Karpas-422 (cell line): ENCODE measurements around the gene PCDHGA11. TPM values are rescaled to one million over a fixed set of nuclear protein-coding genes. Genes with fewer than 3 reads are reported as not detected.
"Not testable (repeated sequence)": the region's sequence is repeated elsewhere in the genome, so short reads cannot be mapped to it uniquely, and the experiment has no call there.

Source experiments
- DNase-seq: peaks from one replicate; pipeline ENCODE4 v3.0.0-alpha.2; 2015
- H2AFZ ChIP-seq: fragments of 200-600 bp; sonication (generic); 2 replicates; pipeline ENCODE4 v1.6.1; 2014; ENCODE audit warnings: antibody characterized with exemption, low read length, mixed read lengths
- H3K27ac ChIP-seq: fragments of 200-600 bp; sonication (generic); 2 replicates; pipeline ENCODE4 v1.5.1; 2014; ENCODE audit warnings: mild to moderate bottlenecking, low read length, moderate library complexity
- H3K27me3 ChIP-seq: fragments of 200-600 bp; sonication (generic); 2 replicates; pipeline ENCODE4 v1.6.1; 2014; ENCODE audit warnings: low read length, mixed read lengths
- H3K36me3 ChIP-seq: fragments of 200-600 bp; sonication (generic); 2 replicates; pipeline ENCODE4 v1.6.1; 2014; ENCODE audit warnings: low read length, mixed read lengths; ENCODE audit not compliant: insufficient read depth
- H3K4me1 ChIP-seq: fragments of 200-600 bp; sonication (generic); 2 replicates; pipeline ENCODE4 v1.6.1; 2014; ENCODE audit warnings: mild to moderate bottlenecking, low read length, mixed read lengths
- H3K4me2 ChIP-seq: fragments of 200-600 bp; sonication (generic); 2 replicates; pipeline ENCODE4 v1.6.1; 2014; ENCODE audit warnings: low read length, low read depth, mild to moderate bottlenecking; ENCODE audit not compliant: poor library complexity, severe bottlenecking
- H3K4me3 ChIP-seq: fragments of 200-600 bp; sonication (generic); 2 replicates; pipeline ENCODE4 v1.5.1; 2014; ENCODE audit warnings: mild to moderate bottlenecking, antibody characterized with exemption, low read length, mixed read lengths
- H3K79me2 ChIP-seq: fragments of 200-600 bp; sonication (generic); 2 replicates; pipeline ENCODE4 v1.6.1; 2014; ENCODE audit warnings: mild to moderate bottlenecking, low read length, mixed read lengths
- H3K9ac ChIP-seq: fragments of 200-600 bp; sonication (generic); 2 replicates; pipeline ENCODE4 v1.6.0; 2014; ENCODE audit warnings: low read length
- H3K9me2 ChIP-seq: fragments of 200-600 bp; sonication (generic), shearing (Covaris generic); replicated peaks from 2 replicates; pipeline ENCODE4 v1.6.0; 2014; ENCODE audit warnings: mild to moderate bottlenecking, low read length, moderate library complexity; ENCODE audit not compliant: insufficient read depth
- H3K9me3 ChIP-seq: fragments of 300-700, 200-600 bp; sonication (generic); 2 replicates; pipeline ENCODE4 v1.6.1; 2014; ENCODE audit warnings: low read length, mixed read lengths
- H4K20me1 ChIP-seq: fragments of 200-600 bp; sonication (generic); 2 replicates; pipeline ENCODE4 v1.6.1; 2014; ENCODE audit warnings: mild to moderate bottlenecking, antibody characterized with exemption, low read length, low read depth; ENCODE audit not compliant: insufficient read depth
- total RNA-seq: library from RNA; depleted of rRNA; stranded (reverse); fragments of >200 nt; shearing (Covaris generic); gene quantifications from 2 replicates; pipeline ENCODE4 v1.2.3, GENCODE V29; 2014; ENCODE audit warnings: low replicate concordance

The PCDHGA11 gene
- total RNA-seq, 1 experiment from 2014 or later = 10.4 TPM

DNA sequence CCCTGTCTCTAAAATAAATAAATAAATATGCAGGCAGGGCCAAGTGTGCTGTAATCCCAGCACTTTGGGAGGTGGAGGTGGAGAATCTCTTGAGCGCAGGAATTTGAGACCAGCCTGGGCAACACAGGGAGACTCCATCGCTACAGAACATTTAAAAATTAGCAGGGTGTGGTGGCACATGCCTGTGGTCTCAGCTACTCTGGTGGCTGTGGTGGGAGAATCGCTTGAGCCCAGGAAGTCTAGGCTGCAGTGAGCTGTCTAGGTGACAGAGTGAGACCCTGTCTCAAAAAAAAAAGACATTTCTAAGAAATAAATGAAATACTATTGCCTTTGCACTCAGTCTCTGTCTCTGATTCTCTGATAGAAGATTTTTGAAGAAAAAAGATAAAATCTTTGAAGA, 9.3 kb upstream of the PCDHGA11 start:
- H3K36me3 ChIP-seq = peaks cover 25% of the 10 kb centered on the region
- H3K9me3 ChIP-seq = peaks cover 7% of the 10 kb centered on the region
- H3K79me2 ChIP-seq = peaks cover 23% of the 10 kb centered on the region
- H3K4me3 ChIP-seq = no peak overlapping the region
- no peaks in the 10 kb centered on the region for H3K27me3 ChIP-seq
- no peak overlapping the region for H3K9ac ChIP-seq
- no peak overlapping the region for H2AFZ ChIP-seq
- H3K4me1 ChIP-seq = peaks cover 3% of the 10 kb centered on the region; the same call in 1 of the 2 replicates
- H3K9me2 ChIP-seq = no peaks in the 10 kb centered on the region
- no peaks in the 10 kb centered on the region for H4K20me1 ChIP-seq
- H3K4me2 ChIP-seq = no peak overlapping the region
- 0 out of 2 replicates have a peak overlapping the region, but pooled peaks have one; percentile 18 for H3K27ac ChIP-seq
- DNase-seq = no peak

DNA sequence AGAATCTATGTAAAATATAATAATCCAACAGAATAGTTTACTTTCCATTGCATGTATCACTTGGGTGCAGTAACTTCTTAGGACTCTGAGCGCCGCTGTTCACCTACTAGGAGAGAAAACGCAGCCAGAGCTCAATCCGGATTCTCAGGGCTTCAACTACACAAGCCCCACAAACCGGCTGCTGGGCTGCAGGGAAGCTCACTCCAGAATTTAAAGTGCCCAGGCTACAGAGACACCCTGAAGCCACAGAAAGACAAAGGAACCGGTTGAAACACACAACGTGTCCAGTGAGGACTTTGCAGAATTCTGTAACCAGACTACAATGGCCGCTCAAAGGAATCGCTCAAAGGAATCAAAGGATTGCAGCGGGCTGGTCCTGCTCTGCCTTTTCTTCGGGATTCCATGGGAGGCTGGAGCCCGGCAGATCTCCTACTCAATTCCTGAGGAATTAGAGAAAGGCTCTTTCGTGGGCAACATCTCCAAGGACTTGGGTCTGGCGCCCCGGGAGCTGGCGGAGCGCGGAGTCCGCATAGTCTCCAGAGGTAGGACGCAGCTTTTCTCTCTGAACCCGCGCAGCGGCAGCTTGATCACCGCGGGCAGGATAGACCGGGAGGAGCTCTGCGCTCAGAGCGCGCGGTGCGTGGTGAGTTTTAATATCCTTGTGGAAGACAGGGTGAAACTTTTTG, 7.9 kb upstream of the PCDHGA11 start, which contains the start of gene PCDHGA10:
TSS of gene PCDHGA10 (plus strand) at position 134 of the 686 bp plus-strand sequence. CDS start at position 323, 189 bp downstream.
- Histone ChIP-seq H4K20me1 (no peaks in the 10 kb centered on the region), H3K9me3 (no peaks in the 10 kb centered on the region; the same call in 1 of the 2 replicates), H2AFZ (no peak within 1 kb of the TSS), H3K79me2 (peaks cover 13% of the 10 kb centered on the region), H3K36me3 (peaks cover 18% of the 10 kb centered on the region), H3K27me3 (no peaks in the 10 kb centered on the region), H3K27ac (0 out of 2 replicates have a peak within 1 kb of the TSS, but pooled peaks have one; percentile 18), H3K9me2 (no peaks in the 10 kb centered on the region), H3K4me3 (no peak within 1 kb of the TSS), H3K9ac (no peak within 1 kb of the TSS), H3K4me1 (peaks cover 3% of the 10 kb centered on the region; the same call in 1 of the 2 replicates), H3K4me2 (no peak within 1 kb of the TSS)
- peak; percentile 90 for DNase-seq

DNA sequence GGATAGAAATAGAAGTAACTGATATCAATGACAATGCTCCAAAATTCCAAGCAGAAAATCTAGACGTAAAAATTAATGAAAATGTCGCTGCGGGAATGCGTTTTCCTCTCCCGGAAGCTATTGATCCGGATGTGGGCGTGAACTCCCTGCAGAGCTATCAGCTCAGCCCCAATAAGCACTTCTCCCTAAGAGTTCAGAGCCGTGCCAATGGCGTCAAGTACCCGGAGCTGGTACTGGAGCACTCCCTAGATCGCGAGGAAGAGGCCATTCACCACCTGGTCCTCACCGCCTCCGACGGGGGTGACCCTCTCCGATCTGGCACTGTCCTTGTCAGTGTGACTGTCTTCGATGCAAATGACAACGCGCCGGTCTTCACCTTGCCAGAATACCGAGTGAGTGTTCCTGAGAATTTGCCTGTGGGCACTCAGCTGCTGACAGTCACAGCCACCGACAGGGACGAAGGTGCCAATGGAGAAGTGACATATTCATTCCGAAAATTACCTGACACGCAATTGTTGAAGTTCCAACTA, 7.2 kb upstream of the PCDHGA11 start:
- no peak overlapping the region for H3K4me3 ChIP-seq
- no peak for DNase-seq
- H3K27ac ChIP-seq = no peak overlapping the region
- no peak overlapping the region for H2AFZ ChIP-seq
- H3K79me2 ChIP-seq = peaks cover 13% of the 10 kb centered on the region
- no peaks in the 10 kb centered on the region for H4K20me1 ChIP-seq
- H3K9me2 ChIP-seq = no peaks in the 10 kb centered on the region
- peaks cover 6% of the 10 kb centered on the region; the same call in 1 of the 2 replicates for H3K9me3 ChIP-seq
- H3K36me3 ChIP-seq = peaks cover 18% of the 10 kb centered on the region
- no peak overlapping the region for H3K4me2 ChIP-seq
- H3K9ac ChIP-seq = no peak overlapping the region
- peaks cover 3% of the 10 kb centered on the region; the same call in 1 of the 2 replicates for H3K4me1 ChIP-seq
- H3K27me3 ChIP-seq = no peaks in the 10 kb centered on the region

DNA sequence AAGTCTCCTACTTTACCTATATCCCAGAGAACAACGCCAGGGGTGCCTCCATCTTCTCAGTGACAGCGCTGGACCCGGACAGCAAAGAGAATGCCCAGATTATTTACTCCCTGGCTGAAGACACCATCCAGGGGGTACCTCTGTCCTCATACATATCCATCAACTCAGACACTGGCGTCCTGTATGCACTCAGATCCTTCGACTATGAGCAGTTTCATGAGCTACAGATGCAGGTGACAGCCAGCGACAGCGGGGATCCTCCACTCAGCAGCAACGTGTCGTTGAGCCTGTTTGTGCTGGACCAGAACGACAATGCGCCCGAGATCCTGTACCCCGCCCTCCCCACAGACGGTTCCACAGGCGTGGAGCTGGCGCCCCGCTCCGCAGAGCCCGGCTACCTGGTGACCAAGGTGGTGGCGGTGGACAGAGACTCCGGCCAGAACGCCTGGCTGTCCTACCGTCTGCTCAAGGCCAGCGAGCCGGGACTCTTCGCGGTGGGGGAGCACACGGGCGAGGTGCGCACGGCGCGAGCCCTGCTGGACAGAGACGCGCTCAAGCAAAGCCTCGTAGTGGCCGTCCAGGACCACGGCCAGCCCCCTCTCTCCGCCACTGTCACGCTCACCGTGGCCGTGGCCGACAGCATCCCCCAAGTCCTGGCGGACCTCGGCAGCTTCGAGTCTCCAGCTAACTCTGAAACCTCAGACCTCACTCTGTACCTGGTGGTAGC, 6.1 kb upstream of the PCDHGA11 start:
- H4K20me1 ChIP-seq, H3K27me3 ChIP-seq, DNase-seq, H3K9ac ChIP-seq, H3K4me2 ChIP-seq, H3K9me2 ChIP-seq, H2AFZ ChIP-seq, H3K27ac ChIP-seq, H3K79me2 ChIP-seq, H3K4me3 ChIP-seq, H3K9me3 ChIP-seq, H3K4me1 ChIP-seq: not testable (repeated sequence)
- H3K36me3 ChIP-seq = peaks cover 18% of the 10 kb centered on the region

DNA sequence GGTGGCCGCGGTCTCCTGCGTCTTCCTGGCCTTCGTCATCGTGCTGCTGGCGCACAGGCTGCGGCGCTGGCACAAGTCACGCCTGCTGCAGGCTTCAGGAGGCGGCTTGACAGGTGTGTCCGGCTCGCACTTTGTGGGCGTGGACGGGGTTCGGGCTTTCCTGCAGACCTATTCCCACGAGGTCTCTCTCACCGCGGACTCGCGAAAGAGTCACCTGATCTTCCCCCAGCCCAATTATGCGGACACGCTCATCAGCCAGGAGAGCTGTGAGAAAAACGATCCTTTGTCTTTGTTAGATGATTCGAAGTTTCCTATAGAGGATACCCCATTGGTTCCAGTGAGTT, 5.6 kb upstream of the PCDHGA11 start:
- H4K20me1 ChIP-seq, H2AFZ ChIP-seq, H3K4me3 ChIP-seq, DNase-seq, H3K79me2 ChIP-seq, H3K4me2 ChIP-seq, H3K4me1 ChIP-seq, H3K9me3 ChIP-seq, H3K27me3 ChIP-seq, H3K9ac ChIP-seq, H3K9me2 ChIP-seq, H3K27ac ChIP-seq: not testable (repeated sequence)
- H3K36me3 ChIP-seq = peaks cover 18% of the 10 kb centered on the region

DNA sequence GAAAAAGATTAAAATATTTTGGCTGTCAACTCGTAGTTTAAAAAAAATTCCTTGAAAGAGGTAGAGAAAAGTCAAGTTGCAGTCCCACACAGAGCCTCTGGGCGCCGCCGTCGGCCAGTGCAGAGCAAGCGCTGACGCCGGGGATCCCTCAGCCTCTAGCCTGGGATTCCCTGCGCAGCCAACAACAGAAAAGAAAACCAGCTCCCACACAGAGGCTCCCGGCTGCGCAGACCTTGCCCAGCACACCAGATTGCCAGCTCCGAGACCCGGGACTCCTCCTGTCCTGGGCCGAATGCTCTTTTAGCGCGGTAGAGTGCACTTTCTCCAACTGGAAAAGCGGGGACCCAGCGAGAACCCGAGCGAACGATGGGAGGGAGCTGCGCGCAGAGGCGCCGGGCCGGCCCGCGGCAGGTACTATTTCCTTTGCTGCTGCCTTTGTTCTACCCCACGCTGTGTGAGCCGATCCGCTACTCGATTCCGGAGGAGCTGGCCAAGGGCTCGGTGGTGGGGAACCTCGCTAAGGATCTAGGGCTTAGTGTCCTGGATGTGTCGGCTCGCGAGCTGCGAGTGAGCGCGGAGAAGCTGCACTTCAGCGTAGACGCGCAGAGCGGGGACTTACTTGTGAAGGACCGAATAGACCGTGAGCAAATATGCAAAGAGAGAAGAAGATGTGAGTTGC, 3.2 kb upstream of the PCDHGA11 start, which contains the start of gene PCDHGB7:
TSS of gene PCDHGB7 (plus strand) at position 184 of the 679 bp plus-strand sequence. CDS start at position 367, 183 bp downstream.
- not testable (repeated sequence) for H4K20me1 ChIP-seq, H2AFZ ChIP-seq, H3K4me1 ChIP-seq, H3K9ac ChIP-seq, H3K4me2 ChIP-seq, H3K79me2 ChIP-seq, H3K4me3 ChIP-seq, H3K9me2 ChIP-seq, H3K27ac ChIP-seq, H3K27me3 ChIP-seq
- peaks cover 16% of the 10 kb centered on the region for H3K9me3 ChIP-seq
- H3K36me3 ChIP-seq = peaks cover 28% of the 10 kb centered on the region
- peak; percentile 48 for DNase-seq

DNA sequence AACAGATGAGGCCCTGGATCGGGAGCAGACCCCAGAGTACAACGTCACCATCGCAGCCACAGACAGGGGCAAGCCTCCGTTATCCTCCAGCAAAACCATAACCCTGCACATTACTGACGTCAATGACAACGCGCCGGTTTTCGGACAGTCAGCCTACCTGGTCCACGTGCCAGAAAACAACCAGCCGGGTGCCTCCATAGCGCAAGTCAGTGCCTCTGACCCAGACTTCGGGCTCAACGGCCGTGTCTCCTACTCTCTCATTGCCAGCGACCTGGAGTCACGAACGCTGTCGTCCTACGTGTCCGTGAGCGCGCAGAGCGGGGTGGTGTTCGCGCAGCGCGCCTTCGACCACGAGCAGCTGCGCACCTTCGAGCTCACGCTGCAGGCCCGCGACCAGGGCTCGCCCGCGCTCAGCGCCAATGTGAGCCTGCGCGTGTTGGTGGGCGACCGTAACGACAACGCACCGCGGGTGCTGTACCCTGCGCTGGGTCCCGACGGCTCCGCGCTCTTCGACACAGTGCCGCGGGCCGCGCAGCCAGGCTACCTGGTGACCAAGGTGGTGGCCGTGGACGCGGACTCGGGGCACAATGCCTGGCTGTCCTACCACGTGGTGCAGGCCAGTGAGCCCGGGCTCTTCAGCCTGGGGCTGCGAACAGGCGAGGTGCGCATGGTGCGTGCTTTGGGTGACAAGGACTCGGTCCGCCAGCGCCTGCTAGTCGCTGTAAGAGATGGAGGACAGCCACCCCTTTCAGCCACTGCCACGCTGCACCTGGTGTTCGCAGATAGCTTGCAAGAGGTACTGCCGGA, 1.6 kb upstream of the PCDHGA11 start:
- no peak overlapping the region for H3K27ac ChIP-seq
- H4K20me1 ChIP-seq = no peaks in the 10 kb centered on the region
- H3K36me3 ChIP-seq = peaks cover 13% of the 10 kb centered on the region
- no peak overlapping the region for H3K4me3 ChIP-seq
- no peak for DNase-seq
- no peaks in the 10 kb centered on the region for H3K27me3 ChIP-seq
- no peaks in the 10 kb centered on the region for H3K9me2 ChIP-seq
- no peak overlapping the region for H2AFZ ChIP-seq
- H3K4me1 ChIP-seq = no peaks in the 10 kb centered on the region; the same call in 1 of the 2 replicates
- H3K79me2 ChIP-seq = no peaks in the 10 kb centered on the region; the same call in 1 of the 2 replicates
- no peak overlapping the region for H3K9ac ChIP-seq
- H3K9me3 ChIP-seq = peaks cover 16% of the 10 kb centered on the region
- H3K4me2 ChIP-seq = no peak overlapping the region
